Loucy (cell line): ENCODE measurements around the gene NRM.

Experiments
- CTCF ChIP-seq: fragments of 200-600 bp; sonication (generic); conservative IDR thresholded peaks from 2 replicates; pipeline ENCODE4 v1.5.1; 2014; ENCODE audit warnings: mild to moderate bottlenecking, antibody characterized with exemption, low read length
- EZH2phosphoT487 ChIP-seq: fragments of 200-600 bp; IDR thresholded peaks from 2 replicates; pipeline ENCODE4 v1.6.1; 2018; ENCODE audit warnings: antibody characterized with exemption, mild to moderate bottlenecking, moderate library complexity, borderline replicate concordance

DNA sequence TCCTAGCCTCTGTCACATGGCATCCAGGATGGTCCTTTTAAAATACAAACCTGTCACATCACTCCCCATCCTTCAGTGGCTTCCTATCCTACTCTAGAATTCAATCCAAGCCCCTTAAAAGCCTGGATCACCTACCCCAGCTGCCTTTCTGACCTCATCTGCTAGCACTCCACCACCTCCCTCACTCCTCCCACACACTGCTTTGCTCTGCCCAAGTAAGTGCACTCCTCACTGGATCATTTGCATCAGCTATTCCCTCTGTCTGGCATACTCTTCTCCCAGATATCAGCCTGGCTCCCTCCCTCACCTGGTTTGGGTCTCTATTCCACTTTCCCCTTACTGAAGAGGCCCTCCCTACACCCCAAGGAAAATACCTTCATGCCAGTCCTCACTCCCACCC lies 33.3 kb downstream of the NRM start:
- TF ChIP-seq CTCF (no peak), EZH2phosphoT487 (no peak)
